ENCODE data around the gene INSRR. TPM values are rescaled to one million over a fixed set of nuclear protein-coding genes. Genes with fewer than 3 reads are reported as not detected.

The INSRR gene
- total RNA-seq, 1 experiment from 2014 or later = not detected

GRCh38 chr1:156865865-156866248 lies 6.9 kb upstream of the INSRR start:
- Histone ChIP-seq H3K27ac (ENCODE audit: low read length) (no peak overlapping the region), H3K36me3 (ENCODE audit: control insufficient read depth, insufficient read depth, low read length) (no peaks in the 10 kb centered on the region), H3K27me3 (ENCODE audit: control insufficient read depth, insufficient read depth, low read length) (no peaks in the 10 kb centered on the region), H3K4me1 (ENCODE audit: control insufficient read depth, insufficient read depth, low read length) (peaks cover 4% of the 10 kb centered on the region; the same call in 1 of the 2 replicates), H3K9me3 (ENCODE audit: control insufficient read depth, insufficient read depth, low read depth, low read length) (no peaks in the 10 kb centered on the region), H3K4me3 (ENCODE audit: low read depth in 2 of 2, low read length in 2 of 2) (no peak overlapping the region)
- no peak for DNase-seq (ENCODE audit: low read depth, low spot score)
- TF ChIP-seq POLR2AphosphoS5 (IDR thresholded peaks at IDR 0.05; ENCODE audit: low read depth, low read length) = no peak
- TF ChIP-seq TCF7L2 (IDR thresholded peaks at IDR 0.05; ENCODE audit: low read depth, low read length) = no peak
- TF ChIP-seq SIN3A (IDR thresholded peaks at IDR 0.05; ENCODE audit: borderline replicate concordance, insufficient read depth, low read depth, low read length) = no peak
- TF ChIP-seq, protein P1, sequence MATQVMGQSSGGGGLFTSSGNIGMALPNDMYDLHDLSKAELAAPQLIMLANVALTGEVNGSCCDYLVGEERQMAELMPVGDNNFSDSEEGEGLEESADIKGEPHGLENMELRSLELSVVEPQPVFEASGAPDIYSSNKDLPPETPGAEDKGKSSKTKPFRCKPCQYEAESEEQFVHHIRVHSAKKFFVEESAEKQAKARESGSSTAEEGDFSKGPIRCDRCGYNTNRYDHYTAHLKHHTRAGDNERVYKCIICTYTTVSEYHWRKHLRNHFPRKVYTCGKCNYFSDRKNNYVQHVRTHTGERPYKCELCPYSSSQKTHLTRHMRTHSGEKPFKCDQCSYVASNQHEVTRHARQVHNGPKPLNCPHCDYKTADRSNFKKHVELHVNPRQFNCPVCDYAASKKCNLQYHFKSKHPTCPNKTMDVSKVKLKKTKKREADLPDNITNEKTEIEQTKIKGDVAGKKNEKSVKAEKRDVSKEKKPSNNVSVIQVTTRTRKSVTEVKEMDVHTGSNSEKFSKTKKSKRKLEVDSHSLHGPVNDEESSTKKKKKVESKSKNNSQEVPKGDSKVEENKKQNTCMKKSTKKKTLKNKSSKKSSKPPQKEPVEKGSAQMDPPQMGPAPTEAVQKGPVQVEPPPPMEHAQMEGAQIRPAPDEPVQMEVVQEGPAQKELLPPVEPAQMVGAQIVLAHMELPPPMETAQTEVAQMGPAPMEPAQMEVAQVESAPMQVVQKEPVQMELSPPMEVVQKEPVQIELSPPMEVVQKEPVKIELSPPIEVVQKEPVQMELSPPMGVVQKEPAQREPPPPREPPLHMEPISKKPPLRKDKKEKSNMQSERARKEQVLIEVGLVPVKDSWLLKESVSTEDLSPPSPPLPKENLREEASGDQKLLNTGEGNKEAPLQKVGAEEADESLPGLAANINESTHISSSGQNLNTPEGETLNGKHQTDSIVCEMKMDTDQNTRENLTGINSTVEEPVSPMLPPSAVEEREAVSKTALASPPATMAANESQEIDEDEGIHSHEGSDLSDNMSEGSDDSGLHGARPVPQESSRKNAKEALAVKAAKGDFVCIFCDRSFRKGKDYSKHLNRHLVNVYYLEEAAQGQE (IDR thresholded peaks at IDR 0.05; ENCODE audit: insufficient read depth in 1 of 2, low read depth in 2 of 2, low read length in 1 of 2) = no peak
- no peak for TF ChIP-seq CTCF (IDR thresholded peaks at IDR 0.05)
- no peak for ATAC-seq
- BruUV-seq (replicated peaks) = no TSS peak
- POLR2A ChIA-PET = no interaction called here
- CTCF ChIA-PET = no interaction called here
- intact Hi-C loops (cut with micrococcal nuclease; ENCODE audit: unreplicated experiment) = loop anchor here (10.0 kb wide), 1 partner anchor 171 kb away; no protein-coding TSS in a partner anchor
- in situ Hi-C loops (cut with HindIII; ENCODE audit: low pct_unique_long_range_greater_than_20kb, low sequenced_read_pairs) = no loop called here

GRCh38 chr1:156865258-156865657 lies 6.3 kb upstream of the INSRR start:
- TF ChIP-seq SIN3A (IDR thresholded peaks at IDR 0.05; ENCODE audit: borderline replicate concordance, insufficient read depth, low read depth, low read length) (no peak), CTCF (IDR thresholded peaks at IDR 0.05) (no peak), POLR2AphosphoS5 (IDR thresholded peaks at IDR 0.05; ENCODE audit: low read depth, low read length) (no peak), TCF7L2 (IDR thresholded peaks at IDR 0.05; ENCODE audit: low read depth, low read length) (no peak)
- TF ChIP-seq, protein P1 (IDR thresholded peaks at IDR 0.05; ENCODE audit: insufficient read depth in 1 of 2, low read depth in 2 of 2, low read length in 1 of 2) = no peak
- Histone ChIP-seq H3K27ac (ENCODE audit: low read length) (no peak overlapping the region), H3K4me3 (ENCODE audit: low read depth in 2 of 2, low read length in 2 of 2) (no peak overlapping the region), H3K27me3 (ENCODE audit: control insufficient read depth, insufficient read depth, low read length) (no peaks in the 10 kb centered on the region; the same call in 1 of the 2 replicates), H3K9me3 (ENCODE audit: control insufficient read depth, insufficient read depth, low read depth, low read length) (no peaks in the 10 kb centered on the region), H3K36me3 (ENCODE audit: control insufficient read depth, insufficient read depth, low read length) (no peaks in the 10 kb centered on the region), H3K4me1 (ENCODE audit: control insufficient read depth, insufficient read depth, low read length) (peaks cover 3% of the 10 kb centered on the region)
- intact Hi-C loops (cut with micrococcal nuclease; ENCODE audit: unreplicated experiment) (loop anchor here (10.0 kb wide), 1 partner anchor 170 kb away; no protein-coding TSS in a partner anchor), in situ Hi-C loops (cut with HindIII; ENCODE audit: low pct_unique_long_range_greater_than_20kb, low sequenced_read_pairs) (no loop called here)
- DNase-seq (ENCODE audit: low read depth, low spot score) (no peak), ATAC-seq (no peak)
- CTCF ChIA-PET = no interaction called here
- POLR2A ChIA-PET = no interaction called here
- no TSS peak for BruUV-seq (replicated peaks)
